Neural cell (in vitro differentiated cells): ENCODE results near the gene TMEM232. TPM values are rescaled to one million over a fixed set of nuclear protein-coding genes. Genes with fewer than 3 reads are reported as not detected.

Source experiments
- H2AFZ ChIP-seq: fragments of 200-600, 300-800 bp; sonication (generic), shearing (Covaris generic); 2 replicates; pipeline ENCODE4 v1.6.0; 2014; ENCODE audit warnings: low read depth, mild to moderate bottlenecking, antibody characterized with exemption, low read length, moderate library complexity
- H3F3A ChIP-seq: fragments of 200-600 bp; shearing (Covaris generic); 2 replicates; pipeline ENCODE4 v1.6.1; 2016; ENCODE audit warnings: mild to moderate bottlenecking, moderate library complexity, mixed read lengths, antibody characterized with exemption, low read length; ENCODE audit not compliant: insufficient read depth, poor library complexity, severe bottlenecking
- H3K27ac ChIP-seq: fragments of 200-600, 300-800 bp; sonication (generic), shearing (Covaris generic); 2 replicates; pipeline ENCODE4 v1.5.1; 2014; ENCODE audit warnings: mild to moderate bottlenecking, low read length, moderate library complexity
- H3K27me3 ChIP-seq: fragments of 300-800, 200-600 bp; sonication (generic), shearing (Covaris generic); 2 replicates; pipeline ENCODE4 v1.6.0; 2014; ENCODE audit warnings: mild to moderate bottlenecking, low read depth, low read length, moderate library complexity; ENCODE audit not compliant: insufficient read depth
- H3K36me3 ChIP-seq: fragments of 300-800, 200-600 bp; sonication (generic), shearing (Covaris generic); 2 replicates; pipeline ENCODE4 v1.5.1; 2014; ENCODE audit warnings: mild to moderate bottlenecking, antibody characterized with exemption, low read length, moderate library complexity; ENCODE audit not compliant: insufficient read depth
- H3K4me2 ChIP-seq: fragments of 300-800, 200-600 bp; sonication (generic), shearing (Covaris generic); 2 replicates; pipeline ENCODE4 v1.6.0; 2014; ENCODE audit warnings: mild to moderate bottlenecking, low read length
- H3K4me3 ChIP-seq: fragments of 300-800, 200-600 bp; sonication (generic), shearing (Covaris generic); 2 replicates; pipeline ENCODE4 v1.5.1; 2014; ENCODE audit warnings: mild to moderate bottlenecking, low read length, moderate library complexity
- H3K79me2 ChIP-seq: fragments of 200-600 bp; shearing (Covaris generic); replicated peaks from 2 replicates; pipeline ENCODE4 v1.6.0; 2014; ENCODE audit warnings: mild to moderate bottlenecking, low read length, moderate library complexity; ENCODE audit not compliant: insufficient read depth
- H3K9ac ChIP-seq: fragments of 300-800, 200-600 bp; sonication (generic), shearing (Covaris generic); 2 replicates; pipeline ENCODE4 v1.6.1; 2016; ENCODE audit warnings: mild to moderate bottlenecking, low read length, mixed read lengths
- H3K9me2 ChIP-seq: fragments of 200-600 bp; shearing (Covaris generic); 2 replicates; pipeline ENCODE4 v1.6.1; 2016; ENCODE audit warnings: mild to moderate bottlenecking, low read length, mixed read lengths; ENCODE audit not compliant: insufficient read depth
- H3K9me3 ChIP-seq: fragments of 200-600, 300-800 bp; sonication (generic), shearing (Covaris generic); 2 replicates; pipeline ENCODE4 v1.6.1; 2016; ENCODE audit warnings: mild to moderate bottlenecking, mixed run types, low read length, moderate library complexity, mixed read lengths
- H4K20me1 ChIP-seq: fragments of 200-600 bp; shearing (Covaris generic); 2 replicates; pipeline ENCODE4 v1.6.1; 2016; ENCODE audit warnings: mild to moderate bottlenecking, mixed run types; ENCODE audit not compliant: insufficient read depth
- CTCF ChIP-seq: fragments of 450-650 bp; IDR thresholded peaks from 2 replicates; pipeline ENCODE4 v1.5.1; 2014; ENCODE audit warnings: antibody characterized with exemption, mild to moderate bottlenecking, moderate library complexity; ENCODE audit not compliant: poor library complexity, severe bottlenecking
- EP300 ChIP-seq: fragments of 450-650 bp; conservative IDR thresholded peaks from 2 replicates; pipeline ENCODE4 v1.6.1; 2014; ENCODE audit warnings: antibody characterized with exemption, mild to moderate bottlenecking, moderate library complexity; ENCODE audit not compliant: poor library complexity, severe bottlenecking
- EZH2 ChIP-seq: fragments of 200-600, 300-800 bp; shearing (Covaris generic), sonication (generic); IDR thresholded peaks from 2 replicates; pipeline ENCODE4 v1.6.1; 2014; ENCODE audit warnings: antibody characterized with exemption, low read length, borderline replicate concordance, mild to moderate bottlenecking; ENCODE audit not compliant: insufficient read depth, poor library complexity, severe bottlenecking
- MXI1 ChIP-seq: fragments of 450-650 bp; conservative IDR thresholded peaks from 2 replicates; pipeline ENCODE4 v1.6.1; 2014; ENCODE audit warnings: antibody characterized with exemption, mild to moderate bottlenecking; ENCODE audit not compliant: poor library complexity, severe bottlenecking
- POLR2AphosphoS5 ChIP-seq: IDR thresholded peaks from 2 replicates; pipeline ENCODE4 v1.6.1; 2012
- RAD21 ChIP-seq: fragments of 450-650 bp; conservative IDR thresholded peaks from 2 replicates; pipeline ENCODE4 v1.6.1; 2014; ENCODE audit warnings: antibody characterized with exemption, mild to moderate bottlenecking, moderate library complexity
- REST ChIP-seq: IDR thresholded peaks from 2 replicates; pipeline ENCODE4 v1.6.1; 2012; ENCODE audit warnings: borderline replicate concordance
- SMC3 ChIP-seq: fragments of 450-650 bp; conservative IDR thresholded peaks from 2 replicates; pipeline ENCODE4 v1.6.1; 2014; ENCODE audit warnings: antibody characterized with exemption, mild to moderate bottlenecking, moderate library complexity; ENCODE audit not compliant: poor library complexity
- TAF1 ChIP-seq: IDR thresholded peaks from 2 replicates; pipeline ENCODE4 v1.6.1; 2012; ENCODE audit warnings: low read depth
- polyA plus RNA-seq: library from polyadenylated mRNA; depleted of rRNA; stranded (reverse); fragments of >200 nt; gene quantifications from 2 replicates; pipeline ENCODE4 v1.2.3, GENCODE V29; 2014

TMEM232 gene
- polyA plus RNA-seq, 1 donor from 2014 or later = 7.4 TPM

- Histone ChIP-seq H3K9ac (no peak overlapping the region), H3K4me2 (no peak overlapping the region), H3K4me3 (no peak overlapping the region), H3K9me2 (no peaks in the 10 kb centered on the region), H3F3A (no peaks in the 10 kb centered on the region), H3K36me3 (no peaks in the 10 kb centered on the region), H3K9me3 (no peaks in the 10 kb centered on the region), H4K20me1 (no peaks in the 10 kb centered on the region), H3K27me3 (no peaks in the 10 kb centered on the region), H2AFZ (no peak overlapping the region), H3K79me2 (no peaks in the 10 kb centered on the region), H3K27ac (no peak overlapping the region)
- TF ChIP-seq SMC3 = no peak
- TF ChIP-seq TAF1 = no peak
- TF ChIP-seq CTCF = no peak
- TF ChIP-seq RAD21 = no peak
- TF ChIP-seq REST = no peak
- no peak for TF ChIP-seq EZH2
- no peak for TF ChIP-seq POLR2AphosphoS5
- TF ChIP-seq MXI1 = no peak
- no peak for TF ChIP-seq EP300
Observed at GRCh38 chr5:110469486-110469885, 257.0 kb downstream of the TMEM232 start.

GRCh38 chr5:110463106-110463505 lies 263.4 kb downstream of the TMEM232 start:
- Histone ChIP-seq H3K4me3 (no peak overlapping the region), H3F3A (no peaks in the 10 kb centered on the region), H3K9ac (no peak overlapping the region), H3K9me2 (no peaks in the 10 kb centered on the region), H3K27ac (no peak overlapping the region), H4K20me1 (no peaks in the 10 kb centered on the region), H2AFZ (no peak overlapping the region), H3K36me3 (no peaks in the 10 kb centered on the region), H3K9me3 (no peaks in the 10 kb centered on the region), H3K79me2 (no peaks in the 10 kb centered on the region), H3K4me2 (no peak overlapping the region), H3K27me3 (no peaks in the 10 kb centered on the region)
- TF ChIP-seq REST = no peak
